Stimulated activated CD8-positive, alpha-beta memory T cell treated with anti-CD3 and anti-CD28 coated beads, Interleukin-7, amount 100 ng/mL, for 1 hour (primary cell): Measurements from ENCODE around the gene POLG.
A peak's percentile ranks its signal among the peaks of the same experiment; 100 is the strongest.

Experiments
- DNase-seq, 2 donors: peaks; one replicate each; pipeline ENCODE4 v3.0.0-alpha.2; 2020; ENCODE audit warnings: low read depth in 2 of 2

The POLG gene

DNA sequence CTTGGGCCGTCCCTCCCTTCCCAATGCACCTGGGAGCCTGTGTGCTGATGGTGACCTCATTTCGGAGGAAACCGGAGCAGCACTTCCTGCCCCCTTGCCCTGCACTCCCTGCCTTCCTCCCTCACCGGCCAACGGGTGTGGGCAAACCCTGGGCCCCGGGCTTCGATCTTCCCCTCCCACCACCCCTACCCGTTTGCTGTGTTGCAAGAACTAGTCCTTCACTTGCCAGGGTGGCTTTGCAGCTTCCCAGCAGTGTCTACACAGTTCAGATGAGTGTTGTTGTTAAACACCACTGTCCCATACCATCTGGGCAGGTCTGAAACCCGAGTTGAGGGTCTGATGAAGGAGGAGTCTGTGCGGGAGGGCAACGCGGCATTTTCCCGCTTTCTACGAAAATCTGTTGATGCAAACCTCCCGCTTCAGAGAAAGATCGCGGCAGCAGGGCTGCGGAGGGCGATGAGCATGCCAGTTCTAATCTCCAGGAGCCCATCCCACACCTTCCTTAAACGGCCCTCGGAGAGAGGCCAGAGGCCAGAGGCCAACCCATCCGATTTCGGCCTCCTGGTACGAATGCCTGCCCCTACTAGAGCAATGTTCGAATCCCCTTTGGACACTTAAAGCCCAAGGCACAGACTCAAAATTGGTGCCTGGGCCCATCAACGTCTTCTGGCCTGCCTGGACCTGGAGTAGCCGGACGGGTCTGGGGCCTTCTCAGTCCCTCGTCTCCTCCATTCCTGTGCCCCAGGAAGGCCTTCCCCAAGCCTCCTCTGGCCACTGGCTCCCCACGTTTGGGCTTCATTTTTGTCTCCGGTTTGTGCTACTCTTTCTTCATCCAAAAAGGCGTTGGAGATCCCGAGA lies 35.7 kb upstream of the POLG start:
- no peak for DNase-seq

DNA sequence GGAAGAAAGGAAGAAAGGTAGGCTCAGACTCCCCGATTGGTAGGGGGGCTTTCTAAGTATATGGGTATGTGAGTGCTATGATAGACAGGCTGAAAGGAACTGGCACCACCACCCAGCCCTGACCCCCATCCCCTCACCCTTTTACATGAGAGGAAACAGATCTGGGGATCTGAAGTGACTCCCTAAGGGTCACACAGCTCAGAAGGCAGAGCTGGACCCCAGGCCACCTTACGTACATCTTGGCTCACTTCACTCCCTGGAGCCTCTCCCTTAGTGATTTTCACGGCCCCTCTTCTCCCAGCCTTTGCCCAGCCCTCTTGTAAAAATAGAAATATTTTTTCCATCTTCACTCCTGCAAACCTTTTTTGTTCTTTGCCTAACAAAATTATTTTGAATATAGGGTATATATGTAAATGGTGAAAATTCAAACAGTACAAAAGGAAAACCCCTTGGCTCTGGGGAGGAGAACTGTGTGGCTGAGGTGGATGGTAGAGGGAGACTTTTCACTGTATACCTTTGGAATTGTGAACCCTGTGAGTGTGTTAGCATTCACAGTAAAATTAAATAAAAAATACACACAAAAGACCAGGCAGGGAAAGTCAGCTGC lies 34.8 kb upstream of the POLG start:
- no peak for DNase-seq

DNA sequence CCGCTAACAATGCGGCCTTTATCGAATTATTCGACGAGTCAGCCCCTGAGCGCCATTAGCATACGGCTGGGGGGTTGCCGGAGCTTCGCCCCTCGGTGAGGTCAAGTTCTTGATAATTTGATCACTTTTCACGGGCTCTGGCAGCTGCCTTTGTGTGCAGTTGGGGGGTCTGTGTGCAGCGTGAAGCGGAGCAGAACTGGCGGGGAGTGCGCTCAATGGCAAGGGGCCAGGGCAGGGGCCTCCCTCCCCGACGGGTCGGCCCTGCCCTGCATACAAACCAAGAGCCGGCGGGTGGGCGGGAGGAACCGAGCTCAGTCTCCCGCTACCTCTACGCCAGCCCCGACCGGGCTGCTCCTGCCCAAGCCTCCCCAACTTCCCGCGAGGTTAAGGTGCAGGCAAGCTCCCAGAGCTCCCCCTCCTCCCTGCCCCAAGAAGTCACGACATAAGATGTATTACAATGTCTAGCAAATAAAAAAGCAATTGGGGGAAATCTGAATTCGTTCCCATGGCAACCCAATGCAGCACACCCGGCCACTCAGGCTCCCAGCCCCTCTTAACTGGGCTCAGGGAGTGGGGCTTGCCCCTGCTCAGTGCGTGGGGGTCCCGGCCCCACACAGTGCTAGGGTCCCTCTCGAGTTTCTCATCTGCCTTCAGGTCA lies 34.1 kb upstream of the POLG start:
- DNase-seq: no peak

DNA sequence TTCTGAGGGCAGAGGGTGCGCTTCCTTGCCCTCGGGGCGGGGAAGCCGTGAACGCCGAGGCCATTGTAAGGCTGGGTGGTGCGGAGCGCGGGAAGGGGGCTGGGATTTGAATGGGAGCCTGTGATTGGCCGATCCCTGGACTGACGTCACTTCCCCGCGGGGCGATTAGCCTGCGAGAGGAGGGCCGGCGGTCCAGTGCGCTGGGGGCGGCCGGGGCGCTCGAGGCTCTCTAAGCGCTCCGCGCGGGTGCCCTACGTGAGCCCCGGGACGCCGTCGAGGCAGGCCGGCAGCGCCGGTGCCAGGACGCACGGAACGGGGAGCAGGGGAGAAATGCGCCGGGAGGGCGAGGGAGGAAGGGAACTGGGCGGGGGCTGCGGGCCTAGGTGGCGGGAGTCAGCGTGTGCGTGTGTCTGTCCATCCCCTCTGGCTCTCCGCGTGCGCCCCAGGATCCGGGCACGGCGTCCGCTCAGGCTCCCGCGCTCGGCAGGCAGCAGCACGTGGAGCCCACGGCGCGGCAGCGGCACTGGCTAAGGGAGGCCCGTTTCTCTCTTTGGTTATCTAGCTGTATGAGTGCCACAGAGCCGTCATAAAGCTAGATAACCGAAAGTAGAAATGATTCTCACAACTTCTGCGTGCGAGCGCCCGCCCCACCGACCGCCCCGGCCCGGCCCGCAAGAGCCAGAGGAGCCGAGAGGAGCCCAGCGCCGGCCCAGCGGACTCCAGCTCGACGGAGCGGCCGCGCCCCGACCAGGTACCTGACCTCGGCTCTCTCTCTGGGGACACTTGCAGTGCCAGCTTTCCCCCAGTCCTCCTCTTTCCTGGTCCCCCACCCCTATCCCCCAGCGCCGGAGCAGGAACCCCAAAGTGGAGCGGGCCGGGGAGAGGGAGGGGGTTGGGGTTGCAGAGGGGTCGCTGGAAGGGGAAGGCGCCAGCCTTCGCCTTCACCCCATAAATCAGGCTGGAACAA lies 33.1 kb upstream of the POLG start:
- no peak for DNase-seq

DNA sequence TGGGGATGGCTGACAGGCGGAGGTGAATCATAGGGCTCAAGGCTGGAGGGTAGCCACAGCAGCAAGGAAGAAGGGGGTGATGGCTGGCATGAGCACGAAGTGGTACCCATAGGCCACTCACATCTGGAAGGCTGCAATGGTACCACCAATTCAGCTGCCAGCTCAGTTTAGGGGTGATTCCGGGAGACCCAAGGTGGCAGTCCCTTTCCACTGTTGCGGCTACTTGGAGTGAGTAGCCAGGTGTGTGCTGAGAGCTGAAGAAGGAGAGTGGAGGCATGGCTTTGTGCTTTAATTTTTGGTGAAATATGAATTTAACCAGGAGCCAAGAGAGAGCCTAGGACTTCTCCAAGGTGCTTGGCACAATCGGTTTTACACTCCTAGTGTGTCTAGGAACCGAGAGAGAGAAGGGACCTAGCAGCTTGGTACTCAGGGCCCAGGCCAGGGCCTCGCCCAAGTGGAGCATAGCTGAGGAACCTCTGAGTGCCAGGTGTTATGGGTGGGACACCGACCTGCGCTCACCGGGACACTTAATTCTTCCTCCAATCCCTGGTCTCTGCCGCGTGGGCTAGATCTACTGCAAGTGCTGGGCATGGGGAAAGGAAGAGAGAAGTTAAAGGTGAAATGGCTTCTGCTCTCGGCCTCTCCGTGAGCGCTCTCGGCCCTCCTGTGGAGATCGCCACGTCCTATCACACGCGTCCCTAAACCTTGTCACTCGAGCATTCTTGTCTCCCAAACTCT lies 32.2 kb upstream of the POLG start:
- no peak for DNase-seq

DNA sequence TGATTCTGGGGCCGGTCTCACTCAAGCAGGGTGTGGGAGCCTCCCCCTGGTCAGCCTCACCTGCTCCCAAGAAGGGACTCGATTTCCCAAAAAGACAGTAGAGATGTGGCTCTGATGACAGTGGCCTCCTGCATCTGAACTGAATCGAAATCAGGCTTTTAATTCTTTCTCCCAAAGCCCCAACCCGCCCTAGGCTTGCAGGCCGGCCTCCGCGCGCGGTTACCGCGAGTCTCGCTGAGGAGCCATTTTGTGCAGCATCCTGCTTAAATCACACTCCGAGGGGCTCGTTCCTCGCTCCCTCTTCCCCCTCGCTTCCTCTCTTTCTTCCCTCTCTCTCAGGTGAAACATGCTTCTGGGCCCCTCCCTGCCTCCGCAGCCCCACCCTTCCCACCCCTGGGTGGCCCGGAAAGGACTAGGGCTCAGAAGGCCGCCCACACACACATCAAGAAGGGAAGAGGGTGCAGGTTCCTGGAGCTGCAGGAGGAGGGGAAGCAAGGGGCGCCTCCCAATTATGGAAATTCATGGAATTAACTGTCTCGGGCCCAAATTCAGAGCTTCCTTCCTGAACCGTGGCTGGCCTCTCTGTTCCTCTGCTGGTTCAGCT lies 30.9 kb upstream of the POLG start:
- DNase-seq: no peak

DNA sequence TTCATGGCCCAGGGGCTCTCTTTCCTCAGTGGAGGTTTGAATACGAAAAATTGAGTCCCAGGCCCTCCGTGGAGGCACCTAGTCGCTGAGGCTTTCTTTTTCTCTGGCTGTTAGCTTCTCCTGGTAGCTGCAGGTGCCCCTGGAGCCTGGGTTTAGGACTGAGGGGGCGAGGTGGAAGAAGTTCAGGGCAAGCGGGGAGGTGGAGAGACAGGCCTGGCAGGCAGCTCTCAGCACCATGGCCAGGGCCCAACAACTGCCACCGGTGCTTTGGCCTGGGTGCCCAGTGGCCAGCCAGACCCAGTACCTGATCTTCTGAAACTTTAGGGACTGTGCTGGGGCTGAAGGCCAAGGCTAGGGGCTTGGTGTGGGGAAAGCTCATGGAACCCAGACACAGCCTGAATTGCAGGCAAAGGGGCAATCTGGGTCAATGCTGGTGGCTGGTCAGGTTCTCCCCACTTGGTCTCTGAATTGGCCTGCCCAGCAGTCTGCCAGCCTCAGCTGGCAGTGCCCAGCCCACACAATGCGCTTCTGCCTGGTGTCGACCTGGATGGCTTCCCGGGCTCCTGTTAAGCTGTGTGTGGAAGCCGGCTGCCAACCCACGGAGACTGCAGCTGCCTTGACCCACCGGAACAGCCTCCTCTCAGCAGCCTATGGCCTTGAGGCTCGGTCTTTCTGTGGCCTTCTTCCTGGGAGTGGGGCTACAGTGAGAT lies 30.3 kb upstream of the POLG start:
- DNase-seq: no peak

DNA sequence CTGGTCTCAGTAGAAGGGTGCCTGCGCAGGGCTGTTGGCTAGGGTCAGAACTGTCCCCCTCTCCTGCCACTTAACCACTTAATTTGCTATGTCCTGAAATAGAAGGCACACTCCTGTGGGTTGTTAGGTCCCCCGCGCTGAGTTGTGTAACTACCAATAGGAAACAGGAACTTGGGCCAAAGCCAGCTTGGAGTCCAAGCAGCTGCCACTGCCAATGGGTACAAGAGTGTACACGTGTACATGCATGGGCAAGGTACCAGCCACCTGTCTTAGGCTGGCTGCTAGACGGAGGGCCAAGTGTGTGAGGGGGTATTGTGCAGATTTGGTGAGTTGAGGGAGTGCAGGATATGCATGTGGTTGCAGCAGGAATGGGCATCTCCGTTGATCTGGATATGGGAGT lies 29.7 kb upstream of the POLG start:
- DNase-seq: no peak

DNA sequence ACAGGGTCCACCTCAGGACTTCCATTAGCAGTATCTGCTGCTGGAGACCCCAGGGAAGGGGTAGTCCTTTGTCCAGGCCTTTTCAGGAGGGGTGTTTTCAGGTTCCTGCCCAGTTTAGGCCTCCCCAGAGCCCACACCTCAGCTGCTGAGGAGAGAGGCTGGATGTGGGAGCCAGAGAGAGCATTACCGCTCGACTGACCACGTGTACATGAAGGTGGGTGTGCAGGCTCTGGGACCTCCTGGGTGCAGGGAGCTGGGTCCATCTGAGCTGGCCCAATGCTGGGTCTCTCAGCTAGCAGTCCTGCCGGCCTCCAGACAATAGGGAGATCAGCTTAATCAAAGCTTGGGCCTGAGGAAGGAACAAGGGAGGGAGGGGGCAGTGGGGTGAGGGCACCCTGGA lies 29.1 kb upstream of the POLG start:
- DNase-seq: no peak

DNA sequence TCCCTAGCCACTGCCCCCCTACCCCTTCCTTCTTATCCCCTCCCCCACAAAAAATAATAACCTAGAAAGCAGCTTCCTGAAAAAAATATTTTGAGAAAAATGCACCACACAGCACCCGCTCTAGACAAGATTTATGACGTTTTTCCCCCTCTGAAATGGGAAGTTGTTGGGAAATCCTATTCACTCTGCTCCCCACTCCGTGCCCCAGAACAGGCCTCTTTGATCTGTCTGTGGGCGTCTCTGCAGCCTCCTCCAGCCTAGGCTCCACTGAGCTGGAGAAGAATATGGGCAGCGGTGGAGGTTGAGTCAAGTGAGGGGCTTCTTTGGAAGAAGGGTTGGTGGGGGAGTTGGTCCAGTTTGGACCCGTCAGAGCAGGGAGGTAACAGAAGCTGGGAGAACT lies 28.5 kb upstream of the POLG start:
- DNase-seq: no peak

DNA sequence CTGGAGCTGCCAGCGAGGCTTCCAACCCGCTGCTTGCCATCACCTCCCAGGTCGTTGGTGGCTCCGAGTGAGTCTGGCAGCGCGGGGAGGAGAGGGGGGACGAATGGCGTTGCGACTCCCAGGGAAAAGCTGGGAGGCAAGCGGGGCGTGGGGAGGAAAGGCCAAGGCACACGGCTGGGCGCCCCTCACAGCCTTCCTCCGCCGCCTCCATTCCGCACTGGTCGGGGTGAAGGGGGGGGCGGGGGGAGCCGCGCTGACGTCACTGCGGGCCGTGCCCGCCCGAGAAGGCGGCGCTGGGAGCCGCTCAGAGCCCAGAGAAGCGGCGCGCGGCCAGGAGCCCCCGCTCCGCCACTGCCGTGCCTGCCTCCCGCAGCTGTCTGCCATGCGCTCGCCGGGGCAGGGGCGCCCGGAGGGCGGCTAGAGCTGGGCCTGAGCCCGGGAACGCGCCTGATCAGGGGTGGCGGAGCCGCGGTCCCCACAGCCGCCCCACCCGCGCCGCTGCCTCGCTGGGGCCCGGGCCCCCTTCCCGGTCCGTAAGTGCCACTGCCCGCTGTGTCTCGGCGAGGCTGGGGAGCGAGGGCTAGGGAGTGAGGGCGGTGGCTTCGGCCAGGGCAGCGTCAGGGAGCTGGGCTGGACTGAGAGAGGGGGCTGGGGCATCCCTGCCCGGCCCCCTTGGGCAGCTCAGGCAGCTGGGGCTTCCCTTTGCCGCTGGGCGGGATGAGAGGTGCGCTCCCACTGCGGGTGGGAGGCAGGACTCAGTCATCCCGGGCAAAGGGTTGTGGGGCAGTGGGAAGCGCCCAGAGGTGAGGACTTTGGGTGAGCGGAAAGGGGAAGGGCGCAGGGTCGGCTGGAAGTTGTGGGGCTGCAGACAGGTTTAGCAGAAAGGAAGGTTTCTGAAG lies 27.8 kb upstream of the POLG start:
- no peak for DNase-seq

DNA sequence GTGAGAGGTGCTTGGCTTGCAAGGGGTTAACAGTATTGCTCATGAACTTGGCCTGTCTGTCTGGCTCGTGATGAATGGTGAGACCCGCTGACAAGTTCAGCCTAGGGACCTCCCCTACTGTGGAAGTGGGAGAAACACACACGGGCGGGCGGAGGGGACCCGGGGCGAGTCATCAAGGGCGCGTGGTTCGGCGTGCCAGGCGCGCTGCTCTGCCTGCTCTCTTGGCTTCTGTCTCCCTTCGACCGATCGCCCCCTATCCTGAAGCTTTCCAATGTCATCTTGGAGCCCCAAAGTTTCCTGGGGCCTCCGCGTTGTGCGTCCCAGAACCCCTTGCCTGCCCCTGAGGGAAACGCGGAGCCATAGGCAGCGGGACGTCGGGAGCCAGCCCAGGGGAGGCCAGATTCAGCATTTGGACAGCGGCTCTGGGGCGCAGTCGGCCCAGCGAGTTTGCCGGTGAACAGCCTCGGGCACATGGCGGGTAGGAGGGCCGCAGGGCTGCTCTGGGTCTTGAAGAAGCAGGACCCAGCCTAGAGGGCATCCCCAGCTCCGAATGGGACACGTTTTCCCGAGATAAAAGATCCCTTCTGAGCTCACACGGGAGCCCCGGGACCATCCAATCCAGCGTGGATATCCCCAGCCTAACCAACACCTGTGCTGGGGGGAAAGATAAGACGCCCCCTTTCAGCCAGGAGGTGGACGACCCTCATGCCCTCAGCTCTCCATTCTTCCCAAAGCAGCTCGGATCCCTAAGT lies 27.0 kb upstream of the POLG start:
- DNase-seq: peak in 1 of 2 donors; percentile 41

DNA sequence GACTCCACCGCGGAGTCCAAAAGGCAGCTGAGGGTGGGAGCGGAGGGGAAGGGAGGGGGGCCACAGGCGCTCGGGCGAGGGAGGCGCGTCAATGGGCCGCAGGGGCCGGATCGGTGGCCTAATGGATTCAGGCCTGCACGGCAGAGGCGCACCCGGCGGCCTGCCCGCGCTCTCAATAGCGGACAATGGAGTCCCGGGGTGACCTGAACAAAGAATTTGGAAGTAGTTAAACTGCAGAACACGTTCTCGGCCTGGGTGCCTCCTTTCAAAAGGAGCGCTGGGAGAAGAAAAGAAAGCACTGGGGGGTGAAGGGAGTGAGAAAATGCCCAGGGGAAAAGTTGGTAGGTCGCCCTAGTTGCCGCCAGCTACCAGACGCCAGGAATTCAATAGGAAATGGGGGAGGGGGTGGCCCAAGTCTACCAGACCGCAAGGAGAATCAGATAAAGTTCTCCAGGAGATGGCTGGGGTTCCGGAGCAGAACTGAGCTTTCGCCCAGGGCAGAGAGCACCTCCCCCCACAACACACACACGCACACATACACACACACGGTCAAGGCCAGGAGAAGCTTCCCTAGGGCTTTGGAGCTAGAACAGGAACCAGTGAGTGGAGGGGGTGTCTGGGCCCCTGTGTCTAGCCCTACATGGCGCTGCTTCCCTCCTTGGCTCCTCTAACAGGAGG lies 25.8 kb upstream of the POLG start:
- no peak for DNase-seq

DNA sequence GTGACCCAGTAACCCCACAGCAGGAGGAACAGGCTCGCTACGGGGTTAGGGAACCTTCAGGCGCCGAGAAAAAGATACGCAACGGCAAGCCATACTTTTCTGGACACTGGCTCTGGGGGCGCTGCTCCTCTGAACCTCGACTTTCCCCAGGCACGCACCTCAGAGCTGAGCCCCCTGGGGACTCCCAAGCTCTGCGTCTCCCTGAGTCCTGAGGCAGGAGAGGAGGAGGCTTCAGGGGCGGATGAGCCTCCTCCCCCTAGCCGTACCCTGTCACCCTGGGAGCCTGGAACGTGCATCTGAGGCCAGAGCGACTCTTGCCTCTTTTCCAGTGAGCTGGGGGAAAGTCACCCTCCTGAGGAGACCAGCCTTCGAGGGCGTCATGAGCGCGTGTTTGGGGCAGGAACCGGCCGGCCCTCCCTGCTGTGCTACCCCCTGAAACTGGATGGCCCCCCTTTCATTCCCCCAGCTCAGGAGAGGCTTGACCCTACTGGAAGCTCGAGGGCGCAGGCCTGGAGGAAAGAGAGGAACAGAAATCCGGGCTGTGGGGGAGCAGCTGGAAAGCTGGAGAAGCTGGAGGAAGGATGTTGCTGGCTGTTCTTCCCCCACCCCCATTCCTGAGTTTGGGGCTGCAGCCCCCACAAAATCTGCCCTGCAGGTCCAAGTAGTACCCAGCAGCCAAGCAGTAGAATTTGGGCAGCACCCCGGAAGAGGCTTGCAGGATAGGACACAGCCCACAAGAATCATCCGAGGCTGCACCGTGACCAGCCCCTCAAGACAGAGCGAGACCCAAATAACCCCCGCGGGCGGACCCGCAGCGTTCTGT lies 25.1 kb upstream of the POLG start:
- DNase-seq: no peak

DNA sequence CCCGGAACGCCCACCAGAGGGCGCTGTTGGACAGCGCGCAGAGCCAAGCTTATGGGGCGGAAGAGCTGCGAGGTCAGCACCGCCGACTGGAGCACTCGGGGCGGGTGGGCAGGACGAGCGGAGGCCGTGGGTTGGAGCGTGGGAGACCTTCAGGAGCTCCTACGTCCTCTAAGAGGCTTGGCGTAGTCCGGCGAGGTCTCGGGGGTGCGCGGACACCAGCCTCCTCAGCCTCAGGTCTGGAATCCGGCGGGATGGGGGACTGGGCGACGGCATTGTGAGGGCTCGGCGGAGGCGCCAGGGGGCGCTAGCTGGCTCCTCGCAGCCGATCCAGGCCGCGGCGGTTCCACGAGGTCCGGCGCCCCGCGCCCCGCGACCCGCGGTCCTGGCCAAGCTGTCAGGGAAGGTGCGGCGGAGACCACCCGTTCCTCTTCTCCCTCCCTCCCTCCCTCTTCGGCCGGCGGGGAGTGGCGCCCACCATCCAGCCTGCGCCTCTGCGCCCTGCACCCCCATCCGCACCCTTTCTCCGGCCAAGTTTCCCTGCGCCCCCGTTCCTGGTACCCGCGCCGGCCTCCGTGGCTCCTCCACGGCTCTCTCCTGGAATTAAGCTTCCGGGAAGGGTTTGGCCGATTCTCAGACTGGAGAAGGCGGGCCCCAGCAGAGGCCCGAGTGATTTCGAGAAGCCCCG lies 24.3 kb upstream of the POLG start:
- DNase-seq: peak; percentile 71 to 72

DNA sequence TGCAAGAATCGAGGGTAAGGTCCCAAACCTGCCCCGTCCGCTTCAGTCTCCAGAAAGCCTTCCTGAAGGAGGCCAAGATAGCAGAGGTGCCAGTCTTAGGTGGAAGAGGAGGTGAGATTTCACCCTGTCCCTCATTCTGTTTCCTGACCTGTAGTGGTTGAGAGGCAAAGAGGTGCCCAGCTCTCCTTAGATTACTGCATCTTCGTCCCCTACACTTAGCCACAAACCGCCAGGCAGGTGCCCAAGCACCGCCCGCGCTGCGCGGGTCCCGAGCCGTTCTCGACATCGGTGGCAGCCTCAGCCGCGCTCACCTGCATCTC lies 23.8 kb upstream of the POLG start:
- no peak for DNase-seq
